Amygdala (tissue), 56 donors: ENCODE data around the gene RASSF1.

Experiments
- DNase-seq, 56 donors: peaks; one replicate each; lab custom pipeline; 2025; lab: John Stamatoyannopoulos, UW

RASSF1 gene

GRCh38 chr3:50369012-50369670 lies 28.5 kb upstream of the RASSF1 start:
- DNase-seq: no peak

- no peak for DNase-seq
These were observed 25.2 kb upstream of the RASSF1 start for GRCh38 chr3:50365842-50366220.

- peak in 44 of 56 donors; percentile 13 to 91 (median 48) for DNase-seq
These were observed 24.6 kb upstream of the RASSF1 start for GRCh38 chr3:50365080-50365841.

- DNase-seq: peak in 1 of 56 donors; percentile 43
These were observed 24.0 kb upstream of the RASSF1 start for GRCh38 chr3:50364573-50365079.

GRCh38 chr3:50359760-50360110 lies 19.1 kb upstream of the RASSF1 start:
- DNase-seq: no peak

- DNase-seq: peak; percentile 53 to 100 (median 98)
These were observed 18.5 kb upstream of the RASSF1 start, which contains the start of gene TMEM115 for GRCh38 chr3:50358911-50359759. Gene TMEM115, minus strand, starts transcription at chr3:50359521. Its CDS starts 458 bp downstream, at chr3:50359063.

- DNase-seq: no peak
These were observed 17.8 kb upstream of the RASSF1 start for GRCh38 chr3:50358355-50358910.

GRCh38 chr3:50357481-50357880 lies 16.8 kb upstream of the RASSF1 start:
- no peak for DNase-seq

GRCh38 chr3:50356553-50356952 lies 15.9 kb upstream of the RASSF1 start:
- no peak for DNase-seq

- no peak for DNase-seq
These were observed 15.4 kb upstream of the RASSF1 start for GRCh38 chr3:50355829-50356552.

GRCh38 chr3:50354850-50355249 lies 14.2 kb upstream of the RASSF1 start:
- DNase-seq: no peak

- no peak for DNase-seq
These were observed 13.6 kb upstream of the RASSF1 start for GRCh38 chr3:50354186-50354764.

GRCh38 chr3:50353245-50354004 lies 12.8 kb upstream of the RASSF1 start:
- DNase-seq: no peak

GRCh38 chr3:50352781-50353180 lies 12.1 kb upstream of the RASSF1 start:
- no peak for DNase-seq

- peak in 1 of 56 donors; percentile 42 for DNase-seq
These were observed 10.7 kb upstream of the RASSF1 start for GRCh38 chr3:50351323-50351697.

- DNase-seq: peak; percentile 81 to 99 (median 97)
These were observed 10.1 kb upstream of the RASSF1 start, which contains the start of the genes CYB561D2 and NPRL2 for GRCh38 chr3:50350527-50351322. Gene CYB561D2, plus strand, starts transcription at chr3:50350862. Its CDS starts 572 bp downstream, at chr3:50351434. Gene NPRL2, minus strand, starts transcription at chr3:50350775. Its CDS starts 123 bp downstream, at chr3:50350652.

- DNase-seq: no peak
These were observed 9.5 kb upstream of the RASSF1 start for GRCh38 chr3:50350213-50350526.
